ENCODE measurements around the gene SPDYE18. TPM values are rescaled to one million over a fixed set of nuclear protein-coding genes. Genes with fewer than 3 reads are reported as not detected.
"Not testable (repeated sequence)": the region's sequence is repeated elsewhere in the genome, so short reads cannot be mapped to it uniquely, and the experiment has no call there.

SPDYE18 gene
- total RNA-seq (2014; rRNA removed; shearing (Covaris generic)): not detected in 2 replicates
- polyA plus RNA-seq (2016; fragmentation: Nextera tagmentation; extraction: Ambion mirVana): 0.70 and 1.0 TPM in 2 replicates
- long read RNA-seq, partial matches to known transcripts: 0 of 3 reads
- long read RNA-seq, other reads (novel, unspliced or antisense): 3 of 3 reads

- not testable (repeated sequence) for H3K27me3 ChIP-seq (ENCODE audit: insufficient read depth); ATAC-seq
These were observed at the start of gene SPDYE18 for GRCh38 chr7:77062557-77062956. SPDYE18 (minus strand) TSS chr7:77062558; CDS start chr7:77060512, 2,046 bp downstream.

GRCh38 chr7:77108362-77108761 is 46.0 kb upstream of the SPDYE18 start:
- not testable (repeated sequence) for H3K4me1 Mint-ChIP-seq; H3K27ac ChIP-seq (ENCODE audit: low read depth); H3K9me2 ChIP-seq (ENCODE audit: insufficient read depth); H3K27me3 Mint-ChIP-seq (ENCODE audit: insufficient read depth, low read depth, poor library complexity); H3K79me2 ChIP-seq (replicated peaks; ENCODE audit: insufficient read depth); H3K36me3 Mint-ChIP-seq (ENCODE audit: low read depth); H4K20me1 ChIP-seq (replicated peaks; ENCODE audit: insufficient read depth); H3K4me1 ChIP-seq (ENCODE audit: insufficient read depth); H3K27ac Mint-ChIP-seq; H3K4me3 Mint-ChIP-seq; ATAC-seq; H3F3A ChIP-seq (replicated peaks; ENCODE audit: low read depth); H3K9me3 Mint-ChIP-seq; DNase-seq (ENCODE audit: low spot score); H3K27me3 ChIP-seq (ENCODE audit: insufficient read depth); H3K36me3 ChIP-seq (ENCODE audit: insufficient read depth); H2AFZ ChIP-seq; H3K4me3 ChIP-seq; H3K4me2 ChIP-seq

More at GRCh38 chr7:77062557-77062956, at the start of gene SPDYE18:
- not testable (repeated sequence) for H3K27me3 Mint-ChIP-seq (ENCODE audit: insufficient read depth, low read depth, poor library complexity); H2AFZ ChIP-seq; H3K4me1 ChIP-seq (ENCODE audit: insufficient read depth); H3K4me3 Mint-ChIP-seq; H3K79me2 ChIP-seq (replicated peaks; ENCODE audit: insufficient read depth); H3K27ac ChIP-seq (ENCODE audit: low read depth); H3K9me2 ChIP-seq (ENCODE audit: insufficient read depth); H3K4me1 Mint-ChIP-seq; H3K4me3 ChIP-seq; H3K27ac Mint-ChIP-seq; H3F3A ChIP-seq (replicated peaks; ENCODE audit: low read depth); H3K36me3 Mint-ChIP-seq (ENCODE audit: low read depth); H3K36me3 ChIP-seq (ENCODE audit: insufficient read depth); H3K4me2 ChIP-seq; H4K20me1 ChIP-seq (replicated peaks; ENCODE audit: insufficient read depth); H3K9me3 Mint-ChIP-seq; DNase-seq (ENCODE audit: low spot score)

GRCh38 chr7:77107659-77108058 is 45.3 kb upstream of the SPDYE18 start:
- not testable (repeated sequence) for H3K4me1 Mint-ChIP-seq; H3K4me1 ChIP-seq (ENCODE audit: insufficient read depth); H2AFZ ChIP-seq; H3K27me3 Mint-ChIP-seq (ENCODE audit: insufficient read depth, low read depth, poor library complexity); H3K27ac ChIP-seq (ENCODE audit: low read depth); H3K9me3 Mint-ChIP-seq; H3K4me3 ChIP-seq; H3K4me3 Mint-ChIP-seq; H3K79me2 ChIP-seq (replicated peaks; ENCODE audit: insufficient read depth); H3F3A ChIP-seq (replicated peaks; ENCODE audit: low read depth); DNase-seq (ENCODE audit: low spot score); H3K36me3 Mint-ChIP-seq (ENCODE audit: low read depth); H3K27ac Mint-ChIP-seq; H4K20me1 ChIP-seq (replicated peaks; ENCODE audit: insufficient read depth); H3K36me3 ChIP-seq (ENCODE audit: insufficient read depth); H3K9me2 ChIP-seq (ENCODE audit: insufficient read depth); H3K4me2 ChIP-seq; H3K27me3 ChIP-seq (ENCODE audit: insufficient read depth); ATAC-seq

- not testable (repeated sequence) for H3K27ac Mint-ChIP-seq; H3K36me3 Mint-ChIP-seq (ENCODE audit: low read depth); H3K9me2 ChIP-seq (ENCODE audit: insufficient read depth); H3K27me3 Mint-ChIP-seq (ENCODE audit: insufficient read depth, low read depth, poor library complexity); H3K4me2 ChIP-seq; H3K4me3 Mint-ChIP-seq; H3K27me3 ChIP-seq (ENCODE audit: insufficient read depth); H3F3A ChIP-seq (replicated peaks; ENCODE audit: low read depth); H3K27ac ChIP-seq (ENCODE audit: low read depth); DNase-seq (ENCODE audit: low spot score); H4K20me1 ChIP-seq (replicated peaks; ENCODE audit: insufficient read depth); H3K79me2 ChIP-seq (replicated peaks; ENCODE audit: insufficient read depth); ATAC-seq; H3K4me1 ChIP-seq (ENCODE audit: insufficient read depth); H3K9me3 Mint-ChIP-seq; H3K36me3 ChIP-seq (ENCODE audit: insufficient read depth); H2AFZ ChIP-seq; H3K4me3 ChIP-seq; H3K4me1 Mint-ChIP-seq
These were observed 43.5 kb upstream of the SPDYE18 start for GRCh38 chr7:77105904-77106303.

- H3K27me3 Mint-ChIP-seq (ENCODE audit: insufficient read depth, low read depth, poor library complexity); H3K4me3 Mint-ChIP-seq; H3K4me3 ChIP-seq; H3K79me2 ChIP-seq (replicated peaks; ENCODE audit: insufficient read depth); H3K36me3 Mint-ChIP-seq (ENCODE audit: low read depth); H3K4me1 Mint-ChIP-seq; H2AFZ ChIP-seq; H4K20me1 ChIP-seq (replicated peaks; ENCODE audit: insufficient read depth); H3K36me3 ChIP-seq (ENCODE audit: insufficient read depth); H3K9me2 ChIP-seq (ENCODE audit: insufficient read depth); H3K4me2 ChIP-seq; H3K27ac Mint-ChIP-seq; DNase-seq (ENCODE audit: low spot score); H3K4me1 ChIP-seq (ENCODE audit: insufficient read depth); H3K27ac ChIP-seq (ENCODE audit: low read depth); H3K27me3 ChIP-seq (ENCODE audit: insufficient read depth); ATAC-seq; H3F3A ChIP-seq (replicated peaks; ENCODE audit: low read depth); H3K9me3 Mint-ChIP-seq: not testable (repeated sequence)
These were observed 40.3 kb upstream of the SPDYE18 start for GRCh38 chr7:77102671-77103070.

- H3F3A ChIP-seq (replicated peaks; ENCODE audit: low read depth); H3K27ac ChIP-seq (ENCODE audit: low read depth); H3K79me2 ChIP-seq (replicated peaks; ENCODE audit: insufficient read depth); H3K27ac Mint-ChIP-seq; H3K27me3 Mint-ChIP-seq (ENCODE audit: insufficient read depth, low read depth, poor library complexity); H3K4me2 ChIP-seq; H3K36me3 ChIP-seq (ENCODE audit: insufficient read depth); H3K9me2 ChIP-seq (ENCODE audit: insufficient read depth); H3K27me3 ChIP-seq (ENCODE audit: insufficient read depth); DNase-seq (ENCODE audit: low spot score); H3K4me3 ChIP-seq; H2AFZ ChIP-seq; ATAC-seq; H3K9me3 Mint-ChIP-seq; H4K20me1 ChIP-seq (replicated peaks; ENCODE audit: insufficient read depth); H3K4me1 Mint-ChIP-seq; H3K36me3 Mint-ChIP-seq (ENCODE audit: low read depth); H3K4me3 Mint-ChIP-seq; H3K4me1 ChIP-seq (ENCODE audit: insufficient read depth): not testable (repeated sequence)
These were observed 38.8 kb upstream of the SPDYE18 start for GRCh38 chr7:77101187-77101586.

- not testable (repeated sequence) for H3K4me3 ChIP-seq; H3K79me2 ChIP-seq (replicated peaks; ENCODE audit: insufficient read depth); H3K36me3 Mint-ChIP-seq (ENCODE audit: low read depth); H3K9me2 ChIP-seq (ENCODE audit: insufficient read depth); H3K4me3 Mint-ChIP-seq; H3K27ac Mint-ChIP-seq; H3K4me1 Mint-ChIP-seq; H3K4me1 ChIP-seq (ENCODE audit: insufficient read depth); H3F3A ChIP-seq (replicated peaks; ENCODE audit: low read depth); H3K9me3 Mint-ChIP-seq; H3K27me3 Mint-ChIP-seq (ENCODE audit: insufficient read depth, low read depth, poor library complexity); H3K36me3 ChIP-seq (ENCODE audit: insufficient read depth); H4K20me1 ChIP-seq (replicated peaks; ENCODE audit: insufficient read depth); ATAC-seq; H3K27ac ChIP-seq (ENCODE audit: low read depth); H3K27me3 ChIP-seq (ENCODE audit: insufficient read depth); H2AFZ ChIP-seq; DNase-seq (ENCODE audit: low spot score); H3K4me2 ChIP-seq
These were observed 38.1 kb upstream of the SPDYE18 start for GRCh38 chr7:77100501-77100900.

Measured in GM23338 (cell line).